CD14-positive monocyte (primary cell): ENCODE results near the gene TMA7B. TPM values are rescaled to one million over a fixed set of nuclear protein-coding genes. Genes with fewer than 3 reads are reported as not detected.
A peak's percentile ranks its signal among the peaks of the same experiment; 100 is the strongest.

ENCODE experiments used
- DNase-seq, 3 donors: peaks; one replicate each; pipeline ENCODE4 v3.0.0-alpha.2; 2011 to 2022
- H2AFZ ChIP-seq: 2 replicates; pipeline ENCODE4 v1.6.0; 2012; ENCODE audit warnings: mild to moderate bottlenecking, low read depth, low read length, inconsistent platforms; ENCODE audit not compliant: insufficient read depth, poor library complexity, severe bottlenecking
- H3K27ac ChIP-seq, 2 donors: 1 replicate in 1 of 2; 2 replicates in 1 of 2; pipeline ENCODE4 v1.5.1; 2012 to 2013; ENCODE audit warnings: low read length in 2 of 2, control low read depth in 1 of 2, inconsistent platforms in 1 of 2, low read depth in 1 of 2, mild to moderate bottlenecking in 1 of 2
- H3K27me3 ChIP-seq, 2 donors: one replicate each; pipeline versions ENCODE4 v1.6.0 to v1.6.1; 2011 to 2013; ENCODE audit warnings: low read length in 2 of 2; ENCODE audit not compliant: control insufficient read depth in 2 of 2, insufficient read depth in 2 of 2
- H3K36me3 ChIP-seq, 2 donors: replicated peaks in 1 of 2; 1 replicate in 1 of 2; 2 replicates in 1 of 2; pipeline versions ENCODE4 v1.5.1 to v1.6.1; 2012 to 2013; ENCODE audit warnings: low read length in 2 of 2, control low read depth in 1 of 2, inconsistent platforms in 1 of 2, mild to moderate bottlenecking in 1 of 2; ENCODE audit not compliant: insufficient read depth in 2 of 2, control insufficient read depth in 1 of 2
- H3K4me1 ChIP-seq, 2 donors: 1 replicate in 1 of 2; 2 replicates in 1 of 2; pipeline versions ENCODE4 v1.5.1 to v1.6.1; 2012 to 2013; ENCODE audit warnings: low read length in 2 of 2, control low read depth in 1 of 2, inconsistent platforms in 1 of 2, mild to moderate bottlenecking in 1 of 2, moderate library complexity in 1 of 2; ENCODE audit not compliant: insufficient read depth in 2 of 2, control insufficient read depth in 1 of 2
- H3K4me2 ChIP-seq: replicated peaks from 2 replicates; pipeline ENCODE3; 2012; ENCODE audit warnings: low read length, moderate library complexity, mild to moderate bottlenecking; ENCODE audit not compliant: poor library complexity, severe bottlenecking; ENCODE audit errors: extremely low read depth
- H3K4me3 ChIP-seq, 3 experiments: fragments of 200-600 bp in 1 of 3; sonication (generic) in 1 of 3; replicated peaks in 1 of 3; 1 replicate in 2 of 3; 2 replicates in 1 of 3; pipeline ENCODE4 v1.5.1; 2011 to 2013; ENCODE audit warnings: low read length in 3 of 3, mild to moderate bottlenecking in 3 of 3, control low read depth in 2 of 3, low read depth in 2 of 3, inconsistent platforms in 1 of 3, moderate library complexity in 1 of 3
- H3K79me2 ChIP-seq: 2 replicates; pipeline ENCODE4 v1.6.0; 2012; ENCODE audit warnings: mild to moderate bottlenecking, control low read depth, inconsistent platforms, low read length, moderate library complexity; ENCODE audit not compliant: insufficient read depth
- H3K9ac ChIP-seq: 2 replicates; pipeline ENCODE4 v1.6.0; 2017; ENCODE audit warnings: low read length, mild to moderate bottlenecking; ENCODE audit not compliant: insufficient read depth, poor library complexity, severe bottlenecking
- H3K9me3 ChIP-seq, 2 donors: replicated peaks in 1 of 2; 1 replicate in 1 of 2; 2 replicates in 1 of 2; pipeline versions ENCODE4 v1.5.1 to v1.6.1; 2012 to 2013; ENCODE audit warnings: low read length in 2 of 2, control low read depth in 1 of 2; ENCODE audit not compliant: control insufficient read depth in 1 of 2, insufficient read depth in 1 of 2
- H4K20me1 ChIP-seq: 2 replicates; pipeline ENCODE4 v1.6.0; 2012; ENCODE audit warnings: mild to moderate bottlenecking, low read length, control low read depth, moderate library complexity; ENCODE audit not compliant: insufficient read depth
- H3K27ac Mint-ChIP-seq, 7 donors: one replicate each; pipeline ENCODE4 v1.8.0; 2020; ENCODE audit warnings: mild to moderate bottlenecking in 7 of 7, mixed read lengths in 7 of 7, moderate library complexity in 6 of 7, inconsistent platforms in 2 of 7
- H3K27me3 Mint-ChIP-seq, 3 donors: one replicate each; pipeline ENCODE4 v1.8.0; 2021 to 2022; ENCODE audit warnings: low read depth in 3 of 3, mild to moderate bottlenecking in 3 of 3, mixed read lengths in 3 of 3, moderate library complexity in 3 of 3, inconsistent platforms in 1 of 3
- H3K36me3 Mint-ChIP-seq, 2 donors: one replicate each; pipeline ENCODE4 v1.8.0; 2020; ENCODE audit warnings: mixed read lengths in 2 of 2, inconsistent platforms in 1 of 2, mild to moderate bottlenecking in 1 of 2
- H3K4me1 Mint-ChIP-seq: one replicate; pipeline ENCODE4 v1.8.0; 2020; ENCODE audit warnings: mild to moderate bottlenecking, mixed read lengths
- H3K4me3 Mint-ChIP-seq, 2 donors: one replicate each; pipeline ENCODE4 v1.8.0; 2020; ENCODE audit warnings: mild to moderate bottlenecking in 2 of 2, mixed read lengths in 2 of 2, moderate library complexity in 1 of 2
- H3K9me3 Mint-ChIP-seq, 7 donors: one replicate each; pipeline ENCODE4 v1.8.0; 2020 to 2022; ENCODE audit warnings: mixed read lengths in 7 of 7, mild to moderate bottlenecking in 6 of 7, moderate library complexity in 6 of 7, inconsistent platforms in 2 of 7
- CTCF ChIP-seq: fragments of 200-600 bp; IDR thresholded peaks from one replicate; pipeline ENCODE4 v1.8.0; 2022; ENCODE audit warnings: antibody characterized with exemption, mild to moderate bottlenecking
- WGBS: methylation state at CpG from one replicate; pipeline ENCODE4 v1.1.5; 2013; ENCODE audit warnings: missing lambda C conversion rate; ENCODE audit not compliant: insufficient coverage; 5-methylcytosine and 5-hydroxymethylcytosine counted together
- intact Hi-C, 2 donors: fragments of 100-400 bp; cut with micrococcal nuclease; formaldehyde crosslinking; loops; one replicate each; pipeline versions ENCODE4 v1.15.0 to v1.15.1; 2023
- polyA minus RNA-seq: library from RNA; depleted of rRNA, polyadenylated mRNA; stranded (reverse); fragments of >200 nt; gene quantifications from 2 replicates; pipeline ENCODE4 v1.2.3, GENCODE V29; 2012
- polyA plus RNA-seq, 3 donors: library from polyadenylated mRNA; depleted of rRNA in 1 of 3; unstranded in 2 of 3; stranded (reverse) in 1 of 3; fragments of 300-500 nt in 2 of 3; fragments of >200 nt in 1 of 3; fragmentation: Illumina TruSeq in 2 of 3; gene quantifications; 1 replicate in 2 of 3; 2 replicates in 1 of 3; pipeline ENCODE4 v1.2.3, GENCODE V29; 2012 to 2021
- total RNA-seq, 12 experiments: library from RNA in 1 of 12; stranded (reverse) in 1 of 12; fragments of 120-200 nt in 1 of 12; gene quantifications; one replicate each; pipeline ENCODE4 v1.2.4 and lab custom pipeline; 2013 to 2026; ENCODE audit warnings: mixed read lengths in 6 of 12, inconsistent platforms in 1 of 12

The TMA7B gene
- total RNA-seq (2013) = 0.29 TPM
- under 1 TPM in 1 of 3 donors, not detected in 2; 0.13 TPM for polyA plus RNA-seq
- 0.24 TPM in 1 of 2 replicates, not detected in the other for polyA minus RNA-seq
- 0 to 0.92 (median 0.13) reads per million in 11 experiments for total RNA-seq (lab: John Stamatoyannopoulos, UW)

- intact Hi-C loops = no loop called here
- peak within 1 kb of the TSS; percentile 60 to 93 (median 87) for H3K27ac Mint-ChIP-seq
- Histone ChIP-seq H3K9ac (no peak within 1 kb of the TSS), H2AFZ (no peak within 1 kb of the TSS), H3K9me3 (no peaks in the 10 kb centered on the region), H3K36me3 (no peaks in the 10 kb centered on the region), H3K4me2 (peak within 1 kb of the TSS; percentile 63), H3K4me3 (peak within 1 kb of the TSS in 1 of 3 experiments; percentile 51), H3K79me2 (no peaks in the 10 kb centered on the region), H3K4me1 (peaks cover 49 to 57% of the 10 kb centered on the region in 2 donors), H4K20me1 (no peaks in the 10 kb centered on the region), H3K27ac (peak within 1 kb of the TSS in 1 of 2 donors; percentile 73), H3K27me3 (peaks cover 29 to 63% of the 10 kb centered on the region in 2 donors)
- H3K27me3 Mint-ChIP-seq = peaks cover 58 to 69% (median 62%) of the 10 kb centered on the region in 3 donors
- peak within 1 kb of the TSS; percentile 41 to 62 for H3K4me3 Mint-ChIP-seq
- peaks cover 0 to 19% (median 6%) of the 10 kb centered on the region in 7 donors for H3K9me3 Mint-ChIP-seq
- 59% methylated on average over 11 of the region's 14 CpGs for WGBS
- DNase-seq = peak; percentile 45 to 72 (median 66)
- H3K36me3 Mint-ChIP-seq = peaks cover 18 to 20% of the 10 kb centered on the region in 2 donors
- H3K4me1 Mint-ChIP-seq = peaks cover 60% of the 10 kb centered on the region
- peak; percentile 37 for TF ChIP-seq CTCF
Observed at GRCh38 chr22:39959640-39960447, at the start of gene TMA7B. Gene TMA7B (plus strand): TSS chr22:39960397. CDS start chr22:39964375, 3,978 bp downstream.

- Mint-ChIP-seq H3K36me3 (no peaks in the 10 kb centered on the region), H3K9me3 (peaks cover 0 to 3% (median 0%) of the 10 kb centered on the region in 7 donors)
- no peaks in the 10 kb centered on the region for H3K79me2 ChIP-seq
Observed at GRCh38 chr22:39910876-39911613, 49.2 kb upstream of the TMA7B start.

More at GRCh38 chr22:39910876-39911613, 49.2 kb upstream of the TMA7B start:
- Mint-ChIP-seq H3K4me1 (peaks cover 8% of the 10 kb centered on the region), H3K4me3 (no peak overlapping the region), H3K27ac (no peak overlapping the region), H3K27me3 (peaks cover 2 to 4% (median 4%) of the 10 kb centered on the region in 3 donors)
- no peaks in the 10 kb centered on the region for H3K36me3 ChIP-seq
- H3K9me3 ChIP-seq = no peaks in the 10 kb centered on the region
- no peak overlapping the region for H3K4me2 ChIP-seq
- intact Hi-C loops = loop anchor here in 1 of 2 donors (10.0 kb wide), 1 partner anchor 1086 kb away; no protein-coding TSS in a partner anchor
- H3K27me3 ChIP-seq = no peaks in the 10 kb centered on the region
- H4K20me1 ChIP-seq = no peaks in the 10 kb centered on the region
- no peak for DNase-seq
- 83% methylated on average over 2 of the region's 9 CpGs for WGBS
- no peak overlapping the region for H3K9ac ChIP-seq
- no peak overlapping the region for H2AFZ ChIP-seq
- H3K27ac ChIP-seq = no peak overlapping the region
- TF ChIP-seq CTCF = no peak
- H3K4me1 ChIP-seq = no peaks in the 10 kb centered on the region
- H3K4me3 ChIP-seq = no peak overlapping the region
